HepG2 (cell line): ENCODE results near the gene MIA. TPM values are rescaled to one million over a fixed set of nuclear protein-coding genes. Genes with fewer than 3 reads are reported as not detected.

Experiments
- ATAC-seq: fragments of 200-7000 bp; cut with Tn5 transposase; 3 replicates; pipeline ENCODE4 v1.9.1; 2020; ENCODE audit warnings: mild to moderate bottlenecking, moderate library complexity
- BruUV-seq: library from RNA; stranded (reverse); fragments of 400-500 nt; replicated peaks from 2 replicates; lab custom pipeline; 2021; lab: Mats Ljungman, UMichigan
- CTCF ChIA-PET: fragments of 300-600 bp; formaldehyde crosslinking; extraction: SDS; loops from one replicate; lab custom pipeline; 2021; ENCODE audit warnings: low total read pairs, inconsistent platforms, low intra/inter-chr PET ratio; lab: Yijun Ruan, JAX
- POLR2A ChIA-PET: fragments of 350-600 bp; sonication (Branson Sonifier 250); formaldehyde crosslinking; loops from one replicate; lab custom pipeline; 2020; ENCODE audit warnings: antibody characterized with exemption, inconsistent platforms; lab: Yijun Ruan, JAX
- DNase-seq: peaks from one replicate; pipeline ENCODE4 v3.0.0-alpha.2; 2015; ENCODE audit warnings: low spot score
- FAIRE-seq: peaks from 3 replicates; lab custom pipeline; 2011; peaks lifted over from hg19 to GRCh38; lab: Jason Lieb, UNC
- H2AFZ ChIP-seq: one replicate; pipeline ENCODE4 v1.6.1; 2011; ENCODE audit warnings: low read length, inconsistent platforms
- H3K27ac ChIP-seq: fragments of 300-600 bp; 3 replicates; pipeline ENCODE4 v1.8.0; 2011; ENCODE audit warnings: mixed run types, mild to moderate bottlenecking, mixed read lengths, low read length, inconsistent platforms; ENCODE audit not compliant: insufficient read depth; ENCODE audit errors: extremely low read length
- H3K27me3 ChIP-seq, 2 experiments: fragments of 200-600 bp in 1 of 2; 2 replicates in 1 of 2; 3 replicates in 1 of 2; pipeline versions ENCODE4 v1.6.0 to v1.8.0; 2011; ENCODE audit warnings: low read length in 2 of 2, mild to moderate bottlenecking in 2 of 2, moderate library complexity in 2 of 2, inconsistent platforms in 1 of 2; ENCODE audit not compliant: insufficient read depth in 2 of 2, control insufficient read depth in 1 of 2
- H3K36me3 ChIP-seq, 2 experiments: fragments of 200-600 bp in 1 of 2; replicated peaks in 1 of 2; 2 replicates in 1 of 2; 3 replicates in 1 of 2; pipeline versions ENCODE4 v1.5.1 to v1.8.0; 2011; ENCODE audit warnings: low read length in 2 of 2, inconsistent platforms in 1 of 2; ENCODE audit not compliant: insufficient read depth in 2 of 2, control insufficient read depth in 1 of 2
- H3K4me1 ChIP-seq: 2 replicates; pipeline ENCODE4 v1.5.1; 2012; ENCODE audit warnings: low read length, inconsistent platforms; ENCODE audit not compliant: insufficient read depth
- H3K4me2 ChIP-seq: 2 replicates; pipeline ENCODE4 v1.6.0; 2011; ENCODE audit warnings: low read depth, low read length, inconsistent platforms
- H3K4me3 ChIP-seq, 3 experiments: fragments of 200-600 bp in 1 of 3; sonication (generic), shearing (Covaris generic) in 1 of 3; replicated peaks in 1 of 3; 2 replicates each; pipeline ENCODE4 v1.5.1; 2011 to 2016; ENCODE audit warnings: low read length in 3 of 3, inconsistent platforms in 2 of 3, low read depth in 2 of 3, mild to moderate bottlenecking in 2 of 3, control low read depth in 1 of 3, mixed read lengths in 1 of 3; ENCODE audit not compliant: insufficient read depth in 1 of 3
- H3K79me2 ChIP-seq: one replicate; pipeline ENCODE4 v1.6.1; 2011; ENCODE audit warnings: low read length, inconsistent platforms; ENCODE audit not compliant: insufficient read depth
- H3K9ac ChIP-seq: 2 replicates; pipeline ENCODE4 v1.6.0; 2011; ENCODE audit warnings: mild to moderate bottlenecking, low read depth, low read length, inconsistent platforms; ENCODE audit not compliant: insufficient read depth
- H3K9me3 ChIP-seq: 2 replicates; pipeline ENCODE4 v1.5.1; 2012; ENCODE audit warnings: mild to moderate bottlenecking, low read length
- H4K20me1 ChIP-seq: 2 replicates; pipeline ENCODE4 v1.6.0; 2011; ENCODE audit warnings: inconsistent platforms, mild to moderate bottlenecking, low read length, moderate library complexity; ENCODE audit not compliant: insufficient read depth
- IKZF1 ChIP-seq: fragments of 450-650 bp; IDR thresholded peaks from 2 replicates; pipeline ENCODE4 v1.7.1; 2016
- IKZF4 ChIP-seq: sonication (generic); formaldehyde crosslinking; IDR thresholded peaks from 2 replicates; pipeline ENCODE4 v1.5.1; 2020; ENCODE audit warnings: borderline replicate concordance, mild to moderate bottlenecking, low read depth, missing genetic modification reagents; ENCODE audit errors: not compliant biosample characterization
- KAT8 ChIP-seq: IDR thresholded peaks from 2 replicates; pipeline ENCODE4 v1.6.1; 2016; ENCODE audit warnings: missing genetic modification reagents, missing compliant biosample characterization
- KDM5A ChIP-seq: fragments of 200-600 bp; sonication (generic); IDR thresholded peaks from 2 replicates; pipeline ENCODE4 v1.7.0; 2018; ENCODE audit warnings: antibody characterized with exemption, mild to moderate bottlenecking, low read length, borderline replicate concordance
- MAFF ChIP-seq: IDR thresholded peaks from 2 replicates; pipeline ENCODE4 v1.6.1; 2011; ENCODE audit warnings: low read depth, low read length, improper control_type of control experiment
- MAFG ChIP-seq: sonication (generic); formaldehyde crosslinking; IDR thresholded peaks from 2 replicates; pipeline ENCODE4 v1.5.1; 2020; ENCODE audit warnings: mild to moderate bottlenecking, missing genetic modification reagents
- TARDBP ChIP-seq: sonication (generic); formaldehyde crosslinking; IDR thresholded peaks from 2 replicates; pipeline ENCODE4 v1.8.0; 2022; ENCODE audit warnings: mild to moderate bottlenecking, missing genetic modification reagents
- TBL1XR1 ChIP-seq: fragments of 150-350 bp; IDR thresholded peaks from 2 replicates; pipeline ENCODE4 v1.6.1; 2014; ENCODE audit warnings: borderline replicate concordance, low read length; ENCODE audit not compliant: partially characterized antibody
- ZFAT ChIP-seq: sonication (generic); formaldehyde crosslinking; conservative IDR thresholded peaks from 2 replicates; pipeline ENCODE4 v1.8.1; 2023; ENCODE audit warnings: missing genetic modification reagents, inconsistent platforms
- ZNF253 ChIP-seq: sonication (generic); formaldehyde crosslinking; IDR thresholded peaks from 2 replicates; pipeline ENCODE4 v1.8.0; 2022; ENCODE audit warnings: mild to moderate bottlenecking, missing genetic modification reagents, borderline replicate concordance
- ZNF264 ChIP-seq: sonication (generic); formaldehyde crosslinking; IDR thresholded peaks from 2 replicates; pipeline ENCODE4 v1.4.0; 2020; ENCODE audit warnings: missing genetic modification reagents
- ZNF660 ChIP-seq: sonication (generic); formaldehyde crosslinking; IDR thresholded peaks from 2 replicates; pipeline ENCODE4 v1.5.1; 2020; ENCODE audit warnings: mild to moderate bottlenecking, low read depth, missing genetic modification reagents, borderline replicate concordance
- WGBS: methylation state at CpG from one replicate; pipeline ENCODE4 v1.1.6; 2017; ENCODE audit warnings: low lambda C conversion rate; 5-methylcytosine and 5-hydroxymethylcytosine counted together
- in situ Hi-C: cut with HindIII; loops from 2 replicates; pipeline ENCODE4 v1.10.0; 2017; ENCODE audit warnings: low pct_unique_long_range_greater_than_20kb; ENCODE audit not compliant: extremely low pct_ligation_motif_present
- intact Hi-C: fragments of 100-400 bp; cut with micrococcal nuclease; formaldehyde crosslinking; loops from one replicate; pipeline ENCODE4 v1.10.0; 2022; ENCODE audit not compliant: unreplicated experiment
- polyA plus RNA-seq, 8 experiments: library from polyadenylated mRNA; depleted of rRNA in 3 of 8; stranded (reverse) in 7 of 8; unstranded in 1 of 8; fragments of >200 nt; fragmentation: Illumina TruSeq in 4 of 8; extraction: Trizol in 4 of 8; gene quantifications; 2 replicates each; pipeline versions ENCODE4 v1.2.1 to v1.2.3, GENCODE V29; 2011 to 2016; ENCODE audit warnings: low read depth in 4 of 8, missing spikeins in 1 of 8, mixed read lengths in 1 of 8; ENCODE audit not compliant: insufficient read depth in 1 of 8
- total RNA-seq, 5 experiments: library from RNA; depleted of rRNA; stranded (reverse); fragments of >200 nt; fragmentation: Illumina TruSeq; extraction: Trizol; gene quantifications; 2 replicates each; pipeline ENCODE4 v1.2.3, GENCODE V29; 2016; ENCODE audit warnings: low read depth in 1 of 5
- TF ChIP-seq, protein P1 (sequence below): sonication (generic); formaldehyde crosslinking; IDR thresholded peaks from 2 replicates; pipeline ENCODE4 v1.4.0; 2020; ENCODE audit warnings: missing genetic modification reagents
- TF ChIP-seq, protein P2 (sequence below): IDR thresholded peaks from 2 replicates; pipeline ENCODE4 v1.6.1; 2016; ENCODE audit warnings: mild to moderate bottlenecking, missing biosample characterization, missing genetic modification reagents
- TF ChIP-seq, protein P3 (sequence below): sonication (generic); formaldehyde crosslinking; IDR thresholded peaks from 2 replicates; pipeline ENCODE4 v1.4.0; 2020; ENCODE audit warnings: missing genetic modification reagents
- TF ChIP-seq, protein P4 (sequence below): sonication (generic); formaldehyde crosslinking; IDR thresholded peaks from 2 replicates; pipeline ENCODE4 v1.5.0; 2020; ENCODE audit warnings: mild to moderate bottlenecking, missing genetic modification reagents
- TF ChIP-seq, protein P5 (sequence below): sonication (generic); formaldehyde crosslinking; IDR thresholded peaks from 2 replicates; pipeline ENCODE4 v1.8.0; 2022; ENCODE audit warnings: mild to moderate bottlenecking, missing genetic modification reagents, borderline replicate concordance

MIA gene
- total and polyA plus RNA-seq, 2 of the 13 experiments (the other 11 are each of a cell fraction or from before 2014, with no cell fraction given): 0.61 TPM; not detected in 1

DNA sequence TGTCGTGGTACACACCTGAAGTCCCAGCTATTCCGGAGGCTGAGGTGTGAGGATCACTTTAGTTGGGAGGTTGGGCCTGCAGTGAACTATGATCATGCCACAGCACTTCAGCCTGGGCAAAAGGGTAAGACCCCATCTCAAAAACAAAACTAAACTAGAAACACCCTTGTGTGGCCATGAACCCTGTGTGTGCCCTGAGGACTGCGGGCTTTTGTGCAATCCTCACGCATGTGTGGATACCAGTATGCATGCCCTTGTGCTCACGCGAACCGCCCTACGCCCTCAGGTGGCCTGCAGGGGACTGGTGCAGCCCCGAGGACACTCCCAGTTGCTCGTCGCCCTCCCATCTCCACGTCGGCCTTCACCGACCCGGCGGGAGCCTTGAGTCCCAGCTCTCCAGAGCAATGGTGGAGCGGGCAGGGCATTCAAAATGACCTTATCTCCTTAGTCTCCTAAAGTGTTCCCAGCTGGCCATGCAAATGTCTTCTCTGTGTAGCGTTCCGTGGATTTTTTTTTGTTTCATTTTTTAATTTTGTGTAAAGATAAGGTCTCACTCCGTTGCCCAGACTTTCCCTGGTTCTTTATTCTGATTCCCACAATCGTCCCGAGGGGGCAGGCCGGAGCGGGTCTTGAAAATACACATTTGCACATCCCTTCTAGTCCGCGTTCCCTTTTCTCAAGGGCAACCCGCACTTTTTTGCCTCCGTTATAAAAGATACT lies 22.8 kb downstream of the MIA start:
- in situ Hi-C loops: no loop called here
- Histone ChIP-seq H2AFZ (peak overlapping the region; percentile 60), H4K20me1 (no peaks in the 10 kb centered on the region), H3K36me3 (peaks cover 3 to 4% of the 10 kb centered on the region in 2 experiments; a peak in 2 of 5 replicates), H3K27ac (peak overlapping the region; percentile 98), H3K79me2 (peaks cover 25% of the 10 kb centered on the region), H3K4me3 (peak overlapping the region; percentile 59 to 93 (median 65)), H3K27me3 (no peaks in the 10 kb centered on the region; a peak in 1 of 5 replicates), H3K9ac (peak overlapping the region; percentile 84), H3K9me3 (no peaks in the 10 kb centered on the region), H3K4me2 (peak overlapping the region; percentile 85), H3K4me1 (peaks cover 48% of the 10 kb centered on the region)
- CTCF ChIA-PET: interaction anchor here (1.1 to 1.6 kb wide), 2 partner anchors 8 to 135 kb away, joined by 3 to 4 read pairs; no protein-coding TSS in a partner anchor
- no peak for FAIRE-seq
- TSS peak; percentile 97 for BruUV-seq
- ATAC-seq: peak; percentile 92
- peak; percentile 92 for DNase-seq
- intact Hi-C loops: loop anchor here (1.0 kb wide), 2 partner anchors 20 to 47 kb away; partner anchors contain the start of genes RAB4B and SNRPA
- 4% methylated on average over 22 of the region's 28 CpGs for WGBS
- POLR2A ChIA-PET: interaction anchor here (0.6 to 3.5 kb wide), 15 partner anchors 9 to 372 kb away, joined by 3 to 67 read pairs (median 4); partner anchors contain the start of genes ACTMAP, COQ8B, ITPKC and RAB4B
- TF ChIP-seq, protein P1, sequence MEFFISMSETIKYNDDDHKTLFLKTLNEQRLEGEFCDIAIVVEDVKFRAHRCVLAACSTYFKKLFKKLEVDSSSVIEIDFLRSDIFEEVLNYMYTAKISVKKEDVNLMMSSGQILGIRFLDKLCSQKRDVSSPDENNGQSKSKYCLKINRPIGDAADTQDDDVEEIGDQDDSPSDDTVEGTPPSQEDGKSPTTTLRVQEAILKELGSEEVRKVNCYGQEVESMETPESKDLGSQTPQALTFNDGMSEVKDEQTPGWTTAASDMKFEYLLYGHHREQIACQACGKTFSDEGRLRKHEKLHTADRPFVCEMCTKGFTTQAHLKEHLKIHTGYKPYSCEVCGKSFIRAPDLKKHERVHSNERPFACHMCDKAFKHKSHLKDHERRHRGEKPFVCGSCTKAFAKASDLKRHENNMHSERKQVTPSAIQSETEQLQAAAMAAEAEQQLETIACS (CRISPR knock-in tag): peak; percentile 33
- TF ChIP-seq ZFAT (CRISPR knock-in tag) (no peak), TBL1XR1 (no peak), ZNF660 (no peak), TARDBP (CRISPR knock-in tag) (no peak; the same call in 1 of the 2 replicates), MAFF (no peak), IKZF1 (no peak), IKZF4 (CRISPR knock-in tag) (no peak), ZNF253 (CRISPR knock-in tag) (no peak), KDM5A (peak; percentile 56; the same call in 1 of the 2 replicates), ZNF264 (CRISPR knock-in tag) (peak; percentile 87), KAT8 (CRISPR knock-in tag) (peak; percentile 65; the same call in 1 of the 2 replicates), MAFG (no peak)
- TF ChIP-seq, protein P2, sequence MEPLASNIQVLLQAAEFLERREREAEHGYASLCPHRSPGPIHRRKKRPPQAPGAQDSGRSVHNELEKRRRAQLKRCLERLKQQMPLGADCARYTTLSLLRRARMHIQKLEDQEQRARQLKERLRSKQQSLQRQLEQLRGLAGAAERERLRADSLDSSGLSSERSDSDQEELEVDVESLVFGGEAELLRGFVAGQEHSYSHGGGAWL: peak; percentile 60; the same call in 1 of the 2 replicates
- TF ChIP-seq, protein P3, sequence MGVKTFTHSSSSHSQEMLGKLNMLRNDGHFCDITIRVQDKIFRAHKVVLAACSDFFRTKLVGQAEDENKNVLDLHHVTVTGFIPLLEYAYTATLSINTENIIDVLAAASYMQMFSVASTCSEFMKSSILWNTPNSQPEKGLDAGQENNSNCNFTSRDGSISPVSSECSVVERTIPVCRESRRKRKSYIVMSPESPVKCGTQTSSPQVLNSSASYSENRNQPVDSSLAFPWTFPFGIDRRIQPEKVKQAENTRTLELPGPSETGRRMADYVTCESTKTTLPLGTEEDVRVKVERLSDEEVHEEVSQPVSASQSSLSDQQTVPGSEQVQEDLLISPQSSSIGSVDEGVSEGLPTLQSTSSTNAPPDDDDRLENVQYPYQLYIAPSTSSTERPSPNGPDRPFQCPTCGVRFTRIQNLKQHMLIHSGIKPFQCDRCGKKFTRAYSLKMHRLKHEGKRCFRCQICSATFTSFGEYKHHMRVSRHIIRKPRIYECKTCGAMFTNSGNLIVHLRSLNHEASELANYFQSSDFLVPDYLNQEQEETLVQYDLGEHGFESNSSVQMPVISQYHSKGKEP (CRISPR knock-in tag): no peak; the same call in 1 of the 2 replicates
- TF ChIP-seq, protein P4, sequence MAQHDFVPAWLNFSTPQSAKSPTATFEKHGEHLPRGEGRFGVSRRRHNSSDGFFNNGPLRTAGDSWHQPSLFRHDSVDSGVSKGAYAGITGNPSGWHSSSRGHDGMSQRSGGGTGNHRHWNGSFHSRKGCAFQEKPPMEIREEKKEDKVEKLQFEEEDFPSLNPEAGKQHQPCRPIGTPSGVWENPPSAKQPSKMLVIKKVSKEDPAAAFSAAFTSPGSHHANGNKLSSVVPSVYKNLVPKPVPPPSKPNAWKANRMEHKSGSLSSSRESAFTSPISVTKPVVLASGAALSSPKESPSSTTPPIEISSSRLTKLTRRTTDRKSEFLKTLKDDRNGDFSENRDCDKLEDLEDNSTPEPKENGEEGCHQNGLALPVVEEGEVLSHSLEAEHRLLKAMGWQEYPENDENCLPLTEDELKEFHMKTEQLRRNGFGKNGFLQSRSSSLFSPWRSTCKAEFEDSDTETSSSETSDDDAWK (CRISPR knock-in tag): no peak
- TF ChIP-seq, protein P5, sequence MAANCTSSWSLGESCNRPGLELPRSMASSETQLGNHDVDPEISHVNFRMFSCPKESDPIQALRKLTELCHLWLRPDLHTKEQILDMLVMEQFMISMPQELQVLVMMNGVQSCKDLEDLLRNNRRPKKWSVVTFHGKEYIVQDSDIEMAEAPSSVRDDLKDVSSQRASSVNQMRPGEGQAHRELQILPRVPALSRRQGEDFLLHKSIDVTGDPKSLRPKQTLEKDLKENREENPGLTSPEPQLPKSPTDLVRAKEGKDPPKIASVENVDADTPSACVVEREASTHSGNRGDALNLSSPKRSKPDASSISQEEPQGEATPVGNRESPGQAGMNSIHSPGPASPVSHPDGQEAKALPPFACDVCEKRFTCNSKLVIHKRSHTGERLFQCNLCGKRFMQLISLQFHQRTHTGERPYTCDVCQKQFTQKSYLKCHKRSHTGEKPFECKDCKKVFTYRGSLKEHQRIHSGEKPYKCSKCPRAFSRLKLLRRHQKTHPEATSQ: 0 out of 2 replicates have a peak, but pooled peaks have one; percentile 41
